Measurements from ENCODE around the gene ZFHX3. TPM values are rescaled to one million over a fixed set of nuclear protein-coding genes. Genes with fewer than 3 reads are reported as not detected.

The ZFHX3 gene
- total and polyA plus RNA-seq, 9 donors, result 3.4 to 17.6 (median 11.9) TPM

DNA sequence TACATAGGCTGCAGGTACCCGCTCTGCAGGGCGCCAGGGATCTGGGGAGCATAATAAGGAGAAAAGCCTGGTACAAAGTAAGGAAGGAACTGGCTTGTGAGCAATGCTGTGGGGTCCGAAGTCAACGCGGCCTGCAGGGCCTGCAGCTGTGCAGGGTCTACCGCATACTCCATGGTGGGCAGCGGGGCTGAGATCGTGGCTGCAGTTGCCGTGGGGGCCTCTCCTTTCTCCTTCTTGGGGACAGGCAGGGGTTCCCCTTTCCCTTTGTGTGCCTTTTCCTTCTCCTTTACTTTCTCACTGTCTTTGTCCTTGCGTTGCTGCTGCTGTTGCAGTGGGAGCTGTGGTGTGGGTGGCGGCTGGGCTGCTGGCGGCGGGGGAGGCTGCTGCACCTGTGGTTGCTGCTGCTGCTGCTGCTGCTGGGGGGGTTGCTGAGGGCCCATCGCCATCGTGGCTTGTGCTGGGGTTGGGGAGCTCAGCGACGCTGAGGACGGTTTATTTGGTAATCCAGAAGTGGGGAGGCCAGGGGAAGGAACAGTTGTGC lies 259.6 kb downstream of the ZFHX3 start:
- Histone ChIP-seq H3K9me3 (no peaks in the 10 kb centered on the region), H3K27ac (no peak overlapping the region), H3K4me1 (ENCODE audit: insufficient read depth) (no peaks in the 10 kb centered on the region), H3K27me3 (no peaks in the 10 kb centered on the region), H3K36me3 (no peaks in the 10 kb centered on the region), H3K4me3 (peak overlapping the region; percentile 55)
- WGBS, 3 donors, result 85 to 87% (median 85%) methylated on average over 18 of the region's 18 CpGs
- no peak for DNase-seq
- TF ChIP-seq CTCF (IDR thresholded peaks at IDR 0.05) (no peak), POLR2A (IDR thresholded peaks at IDR 0.05) (no peak), EP300 (IDR thresholded peaks at IDR 0.05) (no peak)
- intact Hi-C loops (cut with DNase I), result no loop called here

DNA sequence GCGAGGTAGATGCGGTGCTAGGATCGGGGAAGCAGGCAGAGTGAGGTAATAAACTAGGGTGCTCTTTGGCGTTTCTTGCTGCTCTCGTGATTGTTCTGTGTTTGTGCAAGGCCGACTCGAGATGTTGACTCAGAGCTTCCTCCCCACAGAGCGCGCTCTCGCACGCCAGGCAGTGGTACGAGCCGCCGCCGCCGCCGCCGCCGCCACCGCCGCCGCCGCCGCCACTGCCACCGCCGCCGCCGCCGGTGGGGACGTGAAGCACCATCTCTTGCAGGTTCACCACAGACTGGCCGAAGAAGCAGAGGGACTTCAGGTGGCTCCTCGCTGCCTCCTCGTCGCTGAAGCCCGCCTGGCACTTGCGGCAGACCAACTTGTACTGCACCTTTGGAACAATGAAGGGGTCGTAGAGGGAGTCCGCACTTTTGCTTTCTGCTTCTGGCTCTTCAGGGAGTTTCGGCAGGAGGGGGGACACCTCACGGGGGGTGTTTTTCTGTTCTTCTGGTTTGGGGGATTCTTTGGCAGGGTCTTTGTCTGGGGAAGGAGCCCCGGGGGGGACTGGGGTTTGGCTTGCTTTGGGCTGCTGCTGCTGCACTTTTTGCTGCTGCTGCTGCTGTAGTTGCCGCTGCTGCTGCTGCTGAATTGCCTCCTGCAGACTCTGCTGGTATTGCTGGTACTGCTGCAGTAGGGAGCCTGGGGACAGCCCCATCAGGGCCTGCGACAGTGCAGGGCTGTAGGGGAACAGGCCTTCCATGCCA lies 260.2 kb downstream of the ZFHX3 start:
- peak; percentile 66 to 80 (median 69) for DNase-seq

DNA sequence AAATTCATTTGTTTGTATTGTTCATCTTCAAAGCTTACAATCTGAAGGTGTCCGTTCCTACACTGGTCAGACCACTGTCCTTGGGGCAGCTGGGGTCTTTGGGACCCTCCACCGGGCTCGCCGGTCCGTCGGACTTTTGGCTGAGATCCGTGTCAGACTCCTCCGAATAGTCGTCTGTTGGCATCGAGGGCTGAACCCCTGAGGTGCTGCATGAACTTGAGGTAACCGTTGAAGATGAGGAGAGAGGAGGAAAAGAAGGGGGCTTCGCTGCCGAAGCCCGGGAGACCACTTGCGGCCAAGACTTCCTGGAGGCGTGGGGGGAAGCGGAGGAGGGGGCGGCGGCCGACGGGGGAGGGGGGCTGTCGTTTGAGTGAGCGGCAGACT lies 260.8 kb downstream of the ZFHX3 start:
- Histone ChIP-seq H3K4me1 (ENCODE audit: insufficient read depth) (no peaks in the 10 kb centered on the region), H3K27me3 (no peaks in the 10 kb centered on the region), H3K9me3 (no peaks in the 10 kb centered on the region), H3K4me3 (peak overlapping the region; percentile 55), H3K36me3 (no peaks in the 10 kb centered on the region), H3K27ac (peak overlapping the region; percentile 33 to 69)
- DNase-seq, result no peak
- WGBS, 3 donors, result 1 to 5% (median 2%) methylated on average over 23 of the region's 23 CpGs
- intact Hi-C loops (cut with DNase I), result no loop called here
- TF ChIP-seq EP300 (IDR thresholded peaks at IDR 0.05) (no peak), POLR2A (IDR thresholded peaks at IDR 0.05) (no peak), CTCF (IDR thresholded peaks at IDR 0.05) (no peak)

More for the DNA sequence above, 260.2 kb downstream of the ZFHX3 start:
- intact Hi-C loops (cut with DNase I), result no loop called here
- H3K9me3 ChIP-seq, result no peaks in the 10 kb centered on the region
- H3K4me1 ChIP-seq (ENCODE audit: insufficient read depth), result no peaks in the 10 kb centered on the region
- 1 to 6% (median 2%) methylated on average over 24 to 43 of the region's 43 CpGs for WGBS, 3 donors
- H3K27ac ChIP-seq, result peak overlapping the region; percentile 58 to 69
- peak overlapping the region; percentile 55 for H3K4me3 ChIP-seq
- TF ChIP-seq CTCF (IDR thresholded peaks at IDR 0.05) (no peak), POLR2A (IDR thresholded peaks at IDR 0.05) (peak; percentile 59)
- no peaks in the 10 kb centered on the region for H3K27me3 ChIP-seq
- H3K36me3 ChIP-seq, result no peaks in the 10 kb centered on the region

- intact Hi-C loops (cut with DNase I), result no loop called here
- no peaks in the 10 kb centered on the region for H3K27me3 ChIP-seq
- H3K4me1 ChIP-seq (ENCODE audit: insufficient read depth), result no peaks in the 10 kb centered on the region
- TF ChIP-seq POLR2A (IDR thresholded peaks at IDR 0.05) (no peak), CTCF (IDR thresholded peaks at IDR 0.05) (no peak), EP300 (IDR thresholded peaks at IDR 0.05) (no peak)
- no peaks in the 10 kb centered on the region for H3K36me3 ChIP-seq
- no peak for DNase-seq
- H3K27ac ChIP-seq, result peak overlapping the region in 1 of 2 donors; percentile 69
- peak overlapping the region; percentile 55 for H3K4me3 ChIP-seq
- H3K9me3 ChIP-seq, result no peaks in the 10 kb centered on the region
- 28 to 54% (median 28%) methylated on average over 6 of the region's 6 CpGs for WGBS, 3 donors
Observed at GRCh38 chr16:72786606-72787005, 261.3 kb downstream of the ZFHX3 start.

Measured in ovary (tissue), 9 donors.